HepG2 (cell line): ENCODE measurements around the gene CHFR. TPM values are rescaled to one million over a fixed set of nuclear protein-coding genes. Genes with fewer than 3 reads are reported as not detected.
"Not testable (repeated sequence)": the region's sequence is repeated elsewhere in the genome, so short reads cannot be mapped to it uniquely, and the experiment has no call there.

Experiments used
- ATAC-seq: fragments of 200-7000 bp; cut with Tn5 transposase; 3 replicates; pipeline ENCODE4 v1.9.1; 2020; ENCODE audit warnings: mild to moderate bottlenecking, moderate library complexity
- BruUV-seq: library from RNA; stranded (reverse); fragments of 400-500 nt; replicated peaks from 2 replicates; lab custom pipeline; 2021; lab: Mats Ljungman, UMichigan
- CTCF ChIA-PET: fragments of 300-600 bp; formaldehyde crosslinking; extraction: SDS; loops from one replicate; lab custom pipeline; 2021; ENCODE audit warnings: low total read pairs, inconsistent platforms, low intra/inter-chr PET ratio; lab: Yijun Ruan, JAX
- POLR2A ChIA-PET: fragments of 350-600 bp; sonication (Branson Sonifier 250); formaldehyde crosslinking; loops from one replicate; lab custom pipeline; 2020; ENCODE audit warnings: antibody characterized with exemption, inconsistent platforms; lab: Yijun Ruan, JAX
- DNase-seq: peaks from one replicate; pipeline ENCODE4 v3.0.0-alpha.2; 2015; ENCODE audit warnings: low spot score
- FAIRE-seq: peaks from 3 replicates; lab custom pipeline; 2011; peaks lifted over from hg19 to GRCh38; lab: Jason Lieb, UNC
- H2AFZ ChIP-seq: one replicate; pipeline ENCODE4 v1.6.1; 2011; ENCODE audit warnings: low read length, inconsistent platforms
- H3K27ac ChIP-seq: fragments of 300-600 bp; 3 replicates; pipeline ENCODE4 v1.8.0; 2011; ENCODE audit warnings: mixed run types, mild to moderate bottlenecking, mixed read lengths, low read length, inconsistent platforms; ENCODE audit not compliant: insufficient read depth; ENCODE audit errors: extremely low read length
- H3K27me3 ChIP-seq, 2 experiments: fragments of 200-600 bp in 1 of 2; 2 replicates in 1 of 2; 3 replicates in 1 of 2; pipeline versions ENCODE4 v1.6.0 to v1.8.0; 2011; ENCODE audit warnings: low read length in 2 of 2, mild to moderate bottlenecking in 2 of 2, moderate library complexity in 2 of 2, inconsistent platforms in 1 of 2; ENCODE audit not compliant: insufficient read depth in 2 of 2, control insufficient read depth in 1 of 2
- H3K36me3 ChIP-seq, 2 experiments: fragments of 200-600 bp in 1 of 2; replicated peaks in 1 of 2; 2 replicates in 1 of 2; 3 replicates in 1 of 2; pipeline versions ENCODE4 v1.5.1 to v1.8.0; 2011; ENCODE audit warnings: low read length in 2 of 2, inconsistent platforms in 1 of 2; ENCODE audit not compliant: insufficient read depth in 2 of 2, control insufficient read depth in 1 of 2
- H3K4me1 ChIP-seq: 2 replicates; pipeline ENCODE4 v1.5.1; 2012; ENCODE audit warnings: low read length, inconsistent platforms; ENCODE audit not compliant: insufficient read depth
- H3K4me2 ChIP-seq: 2 replicates; pipeline ENCODE4 v1.6.0; 2011; ENCODE audit warnings: low read depth, low read length, inconsistent platforms
- H3K4me3 ChIP-seq, 3 experiments: fragments of 200-600 bp in 1 of 3; sonication (generic), shearing (Covaris generic) in 1 of 3; replicated peaks in 1 of 3; 2 replicates each; pipeline ENCODE4 v1.5.1; 2011 to 2016; ENCODE audit warnings: low read length in 3 of 3, inconsistent platforms in 2 of 3, low read depth in 2 of 3, mild to moderate bottlenecking in 2 of 3, control low read depth in 1 of 3, mixed read lengths in 1 of 3; ENCODE audit not compliant: insufficient read depth in 1 of 3
- H3K79me2 ChIP-seq: one replicate; pipeline ENCODE4 v1.6.1; 2011; ENCODE audit warnings: low read length, inconsistent platforms; ENCODE audit not compliant: insufficient read depth
- H3K9ac ChIP-seq: 2 replicates; pipeline ENCODE4 v1.6.0; 2011; ENCODE audit warnings: mild to moderate bottlenecking, low read depth, low read length, inconsistent platforms; ENCODE audit not compliant: insufficient read depth
- H3K9me3 ChIP-seq: 2 replicates; pipeline ENCODE4 v1.5.1; 2012; ENCODE audit warnings: mild to moderate bottlenecking, low read length
- H4K20me1 ChIP-seq: 2 replicates; pipeline ENCODE4 v1.6.0; 2011; ENCODE audit warnings: inconsistent platforms, mild to moderate bottlenecking, low read length, moderate library complexity; ENCODE audit not compliant: insufficient read depth
- AGO2 ChIP-seq: fragments of 200-400 bp; formaldehyde crosslinking; optimal IDR thresholded peaks from 2 replicates; pipeline ENCODE3; 2017; ENCODE audit warnings: mild to moderate bottlenecking, low read depth, low read length, moderate library complexity
- HBP1 ChIP-seq: IDR thresholded peaks from 2 replicates; pipeline ENCODE4 v1.6.1; 2016; ENCODE audit warnings: low read depth, control low read depth
- MEF2D ChIP-seq: sonication (generic); formaldehyde crosslinking; IDR thresholded peaks from 2 replicates; pipeline ENCODE4 v1.5.1; 2020; ENCODE audit warnings: mild to moderate bottlenecking, missing genetic modification reagents
- SMAD9 ChIP-seq: sonication (generic); formaldehyde crosslinking; IDR thresholded peaks from 2 replicates; pipeline ENCODE4 v1.5.1; 2020; ENCODE audit warnings: mild to moderate bottlenecking, missing genetic modification reagents
- WGBS: methylation state at CpG from one replicate; pipeline ENCODE4 v1.1.6; 2017; ENCODE audit warnings: low lambda C conversion rate; 5-methylcytosine and 5-hydroxymethylcytosine counted together
- in situ Hi-C: cut with HindIII; loops from 2 replicates; pipeline ENCODE4 v1.10.0; 2017; ENCODE audit warnings: low pct_unique_long_range_greater_than_20kb; ENCODE audit not compliant: extremely low pct_ligation_motif_present
- intact Hi-C: fragments of 100-400 bp; cut with micrococcal nuclease; formaldehyde crosslinking; loops from one replicate; pipeline ENCODE4 v1.10.0; 2022; ENCODE audit not compliant: unreplicated experiment
- polyA plus RNA-seq, 8 experiments: library from polyadenylated mRNA; depleted of rRNA in 3 of 8; stranded (reverse) in 7 of 8; unstranded in 1 of 8; fragments of >200 nt; fragmentation: Illumina TruSeq in 4 of 8; extraction: Trizol in 4 of 8; gene quantifications; 2 replicates each; pipeline versions ENCODE4 v1.2.1 to v1.2.3, GENCODE V29; 2011 to 2016; ENCODE audit warnings: low read depth in 4 of 8, missing spikeins in 1 of 8, mixed read lengths in 1 of 8; ENCODE audit not compliant: insufficient read depth in 1 of 8
- total RNA-seq, 5 experiments: library from RNA; depleted of rRNA; stranded (reverse); fragments of >200 nt; fragmentation: Illumina TruSeq; extraction: Trizol; gene quantifications; 2 replicates each; pipeline ENCODE4 v1.2.3, GENCODE V29; 2016; ENCODE audit warnings: low read depth in 1 of 5

CHFR gene
- total and polyA plus RNA-seq, 2 of the 13 experiments (the other 11 are each of a cell fraction or from before 2014, with no cell fraction given): 21.4 to 21.5 TPM

GRCh38 chr12:132837693-132838409 is 49.6 kb downstream of the CHFR start:
- in situ Hi-C loops (no loop called here), intact Hi-C loops (no loop called here)
- FAIRE-seq: no peak
- Histone ChIP-seq H3K79me2 (no peaks in the 10 kb centered on the region), H3K4me1 (no peaks in the 10 kb centered on the region), H3K27me3 (no peaks in the 10 kb centered on the region), H3K9ac (no peak overlapping the region), H3K36me3 (peaks cover 0 to 14% of the 10 kb centered on the region in 2 experiments; a peak in 1 of 5 replicates), H2AFZ (no peak overlapping the region), H3K9me3 (no peaks in the 10 kb centered on the region), H4K20me1 (no peaks in the 10 kb centered on the region), H3K4me3 (no peak overlapping the region), H3K4me2 (no peak overlapping the region), H3K27ac (no peak overlapping the region)
- BruUV-seq: no TSS peak
- peak; percentile 31 for ATAC-seq
- 89% methylated on average over 21 of the region's 27 CpGs for WGBS
- ChIA-PET POLR2A (interaction anchor here (1.7 kb wide), 1 partner anchor 8 kb away, joined by 11 read pairs; the partner anchor contains the start of gene GOLGA3), CTCF (no interaction called here)
- no peak for DNase-seq
- TF ChIP-seq AGO2 (peak; percentile 69), SMAD9 (no peak)
- TF ChIP-seq, all 625 proteins: peak for 1

GRCh38 chr12:132836795-132837331 is 50.5 kb downstream of the CHFR start:
- no peaks in the 10 kb centered on the region for H3K79me2 ChIP-seq
- no peak overlapping the region for H3K4me2 ChIP-seq
- intact Hi-C loops (no loop called here), in situ Hi-C loops (no loop called here)
- FAIRE-seq (no peak), ATAC-seq (no peak), DNase-seq (no peak)
- ChIA-PET CTCF (no interaction called here), POLR2A (no interaction called here)
- no peak overlapping the region for H3K27ac ChIP-seq
- H3K9ac ChIP-seq: no peak overlapping the region
- H3K4me1 ChIP-seq: no peaks in the 10 kb centered on the region
- H3K27me3 ChIP-seq: no peaks in the 10 kb centered on the region
- H4K20me1 ChIP-seq: no peaks in the 10 kb centered on the region
- H3K4me3 ChIP-seq: no peak overlapping the region
- WGBS: 77% methylated on average over 5 of the region's 5 CpGs
- no TSS peak for BruUV-seq
- 0 out of 5 replicates have a peak, but pooled peaks cover 0 to 7% of the 10 kb centered on the region in 2 experiments for H3K36me3 ChIP-seq
- H3K9me3 ChIP-seq: no peaks in the 10 kb centered on the region
- TF ChIP-seq MEF2D (no peak), HBP1 (CRISPR knock-in tag) (no peak)
- H2AFZ ChIP-seq: no peak overlapping the region

GRCh38 chr12:132836230-132836629 is 51.2 kb downstream of the CHFR start:
- BruUV-seq, H3K9ac ChIP-seq, POLR2A ChIA-PET, H3K36me3 ChIP-seq, H3K4me3 ChIP-seq, DNase-seq, ATAC-seq, H3K4me2 ChIP-seq, H3K9me3 ChIP-seq, FAIRE-seq, CTCF ChIA-PET, H3K79me2 ChIP-seq, H3K27me3 ChIP-seq, intact Hi-C loops, H3K4me1 ChIP-seq, H4K20me1 ChIP-seq, H3K27ac ChIP-seq, in situ Hi-C loops, H2AFZ ChIP-seq: not testable (repeated sequence)
- 100% methylated on average over 3 of the region's 30 CpGs for WGBS
